ENCODE data around the gene PSMB10.
"Not testable (repeated sequence)": the region's sequence is repeated elsewhere in the genome, so short reads cannot be mapped to it uniquely, and the experiment has no call there.

PSMB10 gene

GRCh38 chr16:67917852-67918236 is 18.8 kb downstream of the PSMB10 start:
- H3K9me2 ChIP-seq (replicated peaks; ENCODE audit: insufficient read depth, low read length) = no peaks in the 10 kb centered on the region
- H3K4me2 ChIP-seq (ENCODE audit: low read depth, low read length, poor library complexity, severe bottlenecking) = no peak overlapping the region
- H3K79me2 ChIP-seq (ENCODE audit: insufficient read depth, low read length) = no peaks in the 10 kb centered on the region
- H4K20me1 ChIP-seq (ENCODE audit: low read depth, low read length) = no peaks in the 10 kb centered on the region
- H3K27me3 ChIP-seq (ENCODE audit: low read length) = no peaks in the 10 kb centered on the region
- TF ChIP-seq EZH2phosphoT487 (conservative IDR thresholded peaks at IDR 0.05; ENCODE audit: low read length) (no peak), CTCF (IDR thresholded peaks at IDR 0.05; ENCODE audit: insufficient read depth, low read length, poor library complexity, severe bottlenecking) (no peak)
- H3K36me3 ChIP-seq (ENCODE audit: low read length) = no peaks in the 10 kb centered on the region
- H3F3A ChIP-seq (ENCODE audit: insufficient read depth) = no peaks in the 10 kb centered on the region
- H3K9me3 ChIP-seq (ENCODE audit: insufficient read depth, low read length) = no peaks in the 10 kb centered on the region
- no peak overlapping the region for H3K9ac ChIP-seq (ENCODE audit: low read length)
- H3K4me3 ChIP-seq (ENCODE audit: insufficient read depth, low read length, poor library complexity, severe bottlenecking) = no peak overlapping the region
- H3K27ac ChIP-seq (ENCODE audit: low read depth, low read length) = no peak overlapping the region
- no peak overlapping the region for H2AFZ ChIP-seq (ENCODE audit: low read depth, low read length, severe bottlenecking)

DNA sequence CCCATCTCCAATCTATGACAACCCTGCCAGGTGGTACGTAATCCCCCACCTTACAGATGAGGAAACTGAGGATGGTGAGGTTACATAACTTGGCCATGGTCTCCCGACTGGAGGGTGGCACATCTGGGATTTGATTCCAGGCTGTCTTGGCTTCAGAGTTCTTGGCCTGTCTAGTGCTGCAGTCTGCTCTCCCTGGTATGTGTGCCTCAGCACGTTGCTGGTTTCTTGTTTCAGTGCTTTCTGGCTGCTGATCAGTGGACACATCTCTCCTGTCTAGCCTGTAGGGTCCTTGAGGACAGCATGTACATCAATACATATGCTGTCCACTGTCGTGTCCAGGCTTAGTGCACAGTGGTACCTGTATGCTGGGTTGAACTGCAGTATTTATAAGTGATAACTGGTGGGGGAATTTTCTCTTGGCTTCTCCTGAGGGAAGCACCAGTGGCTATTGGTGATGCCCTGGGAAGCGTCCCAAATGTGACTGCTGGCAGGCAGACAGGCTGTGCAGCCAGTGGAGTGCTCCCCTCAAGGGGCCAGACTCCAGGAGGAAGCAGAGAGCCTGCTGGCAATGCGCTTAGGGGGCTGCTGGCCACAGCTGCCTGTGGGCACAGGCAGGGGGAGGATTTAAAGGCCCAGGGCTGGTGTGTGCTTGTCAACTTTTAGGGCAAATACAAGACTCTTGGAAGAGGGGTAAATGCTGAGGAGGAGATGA is 19.4 kb downstream of the PSMB10 start:
- no peaks in the 10 kb centered on the region for H3K36me3 ChIP-seq (ENCODE audit: low read length)
- H3K27me3 ChIP-seq (ENCODE audit: low read length) = no peaks in the 10 kb centered on the region
- H3K79me2 ChIP-seq (ENCODE audit: insufficient read depth, low read length) = no peaks in the 10 kb centered on the region
- no peaks in the 10 kb centered on the region for H3K9me3 ChIP-seq (ENCODE audit: insufficient read depth, low read length)
- no peak overlapping the region for H3K4me3 ChIP-seq (ENCODE audit: insufficient read depth, low read length, poor library complexity, severe bottlenecking)
- H3K4me2 ChIP-seq (ENCODE audit: low read depth, low read length, poor library complexity, severe bottlenecking) = no peak overlapping the region
- no peak overlapping the region for H3K27ac ChIP-seq (ENCODE audit: low read depth, low read length)
- no peaks in the 10 kb centered on the region for H3K9me2 ChIP-seq (replicated peaks; ENCODE audit: insufficient read depth, low read length)
- H3K9ac ChIP-seq (ENCODE audit: low read length) = no peak overlapping the region
- no peaks in the 10 kb centered on the region for H4K20me1 ChIP-seq (ENCODE audit: low read depth, low read length)
- H3F3A ChIP-seq (ENCODE audit: insufficient read depth) = no peaks in the 10 kb centered on the region
- no peak for TF ChIP-seq EZH2phosphoT487 (conservative IDR thresholded peaks at IDR 0.05; ENCODE audit: low read length)
- no peak for TF ChIP-seq CTCF (IDR thresholded peaks at IDR 0.05; ENCODE audit: insufficient read depth, low read length, poor library complexity, severe bottlenecking)
- no peak overlapping the region for H2AFZ ChIP-seq (ENCODE audit: low read depth, low read length, severe bottlenecking)

DNA sequence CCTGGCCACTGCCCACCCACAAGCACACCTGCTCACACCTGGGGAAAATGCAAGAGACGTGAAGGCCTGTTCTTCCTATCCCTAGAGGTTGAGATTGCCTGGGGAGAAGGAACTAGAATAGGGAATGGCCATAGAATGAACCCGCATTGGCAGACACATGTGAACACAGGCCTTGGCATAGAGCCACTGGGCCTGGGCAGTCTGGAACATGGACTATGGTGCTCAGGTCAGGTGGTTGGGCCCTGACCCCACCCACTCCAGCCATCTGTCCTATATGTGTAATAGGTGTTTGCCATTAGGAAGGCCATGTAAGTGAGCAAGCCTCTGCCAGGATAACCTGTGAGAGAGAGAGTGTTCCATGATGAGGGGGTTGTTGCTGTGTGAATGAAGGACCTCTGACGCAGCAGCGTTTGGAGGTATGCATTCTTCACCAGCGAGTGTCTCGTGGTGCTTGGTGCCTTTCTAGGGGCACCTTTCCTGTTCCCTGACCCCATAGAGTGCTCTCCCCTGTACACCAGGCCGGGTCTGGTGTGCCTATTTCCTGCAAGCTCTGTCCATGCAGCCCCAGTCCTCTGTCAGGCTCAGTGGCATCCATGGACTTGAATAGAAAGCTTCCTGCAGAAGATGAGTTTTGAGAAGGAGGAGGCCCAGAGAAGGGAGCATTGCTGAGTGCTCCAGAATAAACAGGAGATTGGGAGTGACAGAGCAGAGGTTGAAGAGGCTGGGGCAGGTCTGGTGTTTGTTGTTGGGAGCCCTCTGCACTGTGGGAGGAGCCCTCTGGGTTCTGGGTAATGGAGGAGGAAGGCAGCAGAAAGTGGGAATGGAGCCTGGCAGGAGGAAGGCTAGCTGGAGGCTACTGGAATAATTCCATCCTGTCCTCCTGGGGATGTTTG is 20.6 kb downstream of the PSMB10 start:
- TF ChIP-seq CTCF (IDR thresholded peaks at IDR 0.05; ENCODE audit: insufficient read depth, low read length, poor library complexity, severe bottlenecking) (no peak), EZH2phosphoT487 (conservative IDR thresholded peaks at IDR 0.05; ENCODE audit: low read length) (no peak)
- H2AFZ ChIP-seq (ENCODE audit: low read depth, low read length, severe bottlenecking) = no peak overlapping the region
- no peaks in the 10 kb centered on the region for H4K20me1 ChIP-seq (ENCODE audit: low read depth, low read length)
- no peaks in the 10 kb centered on the region for H3K9me2 ChIP-seq (replicated peaks; ENCODE audit: insufficient read depth, low read length)
- no peak overlapping the region for H3K4me2 ChIP-seq (ENCODE audit: low read depth, low read length, poor library complexity, severe bottlenecking)
- no peaks in the 10 kb centered on the region for H3K9me3 ChIP-seq (ENCODE audit: insufficient read depth, low read length)
- H3K79me2 ChIP-seq (ENCODE audit: insufficient read depth, low read length) = no peaks in the 10 kb centered on the region
- no peaks in the 10 kb centered on the region for H3K27me3 ChIP-seq (ENCODE audit: low read length)
- H3K36me3 ChIP-seq (ENCODE audit: low read length) = no peaks in the 10 kb centered on the region
- no peak overlapping the region for H3K27ac ChIP-seq (ENCODE audit: low read depth, low read length)
- no peak overlapping the region for H3K4me3 ChIP-seq (ENCODE audit: insufficient read depth, low read length, poor library complexity, severe bottlenecking)
- H3K9ac ChIP-seq (ENCODE audit: low read length) = no peak overlapping the region
- H3F3A ChIP-seq (ENCODE audit: insufficient read depth) = no peaks in the 10 kb centered on the region

- not testable (repeated sequence) for H3K4me2 ChIP-seq (ENCODE audit: low read depth, low read length, poor library complexity, severe bottlenecking); H3K36me3 ChIP-seq (ENCODE audit: low read length); H3K9me3 ChIP-seq (ENCODE audit: insufficient read depth, low read length); H4K20me1 ChIP-seq (ENCODE audit: low read depth, low read length); H3K9me2 ChIP-seq (replicated peaks; ENCODE audit: insufficient read depth, low read length); H3K27ac ChIP-seq (ENCODE audit: low read depth, low read length); H2AFZ ChIP-seq (ENCODE audit: low read depth, low read length, severe bottlenecking); H3F3A ChIP-seq (ENCODE audit: insufficient read depth); H3K79me2 ChIP-seq (ENCODE audit: insufficient read depth, low read length); H3K9ac ChIP-seq (ENCODE audit: low read length); H3K27me3 ChIP-seq (ENCODE audit: low read length); H3K4me3 ChIP-seq (ENCODE audit: insufficient read depth, low read length, poor library complexity, severe bottlenecking)
Observed at GRCh38 chr16:67915496-67915769, 21.2 kb downstream of the PSMB10 start.

Measured in SU-DHL-6 (cell line).